Natural killer cell (primary cell): ENCODE data around the gene GPX7. TPM values are rescaled to one million over a fixed set of nuclear protein-coding genes. Genes with fewer than 3 reads are reported as not detected.

ENCODE experiments used
- ATAC-seq, 3 donors: fragments of 150-1000 bp in 2 of 3; fragments of 200-7000 bp in 1 of 3; cut with Tn5 transposase; 1 replicate in 1 of 3; 2 replicates in 2 of 3; pipeline ENCODE4 v1.10.0; 2021; ENCODE audit warnings: mild to moderate bottlenecking in 2 of 3, moderate library complexity in 2 of 3
- DNase-seq, 2 donors: peaks; one replicate each; pipeline versions ENCODE4 v3.0.0 to v3.0.0-alpha.2; 2013 to 2021; ENCODE audit warnings: mixed read lengths in 1 of 2
- H3K27ac ChIP-seq: one replicate; pipeline ENCODE4 v1.5.1; 2013; ENCODE audit warnings: mild to moderate bottlenecking, low read length
- H3K27me3 ChIP-seq: one replicate; pipeline ENCODE4 v1.6.1; 2013; ENCODE audit warnings: low read length; ENCODE audit not compliant: control insufficient read depth, insufficient read depth
- H3K36me3 ChIP-seq: one replicate; pipeline ENCODE4 v1.6.1; 2013; ENCODE audit warnings: low read length; ENCODE audit not compliant: control insufficient read depth, insufficient read depth
- H3K4me1 ChIP-seq: one replicate; pipeline ENCODE4 v1.6.1; 2013; ENCODE audit warnings: low read length; ENCODE audit not compliant: control insufficient read depth, insufficient read depth
- H3K4me3 ChIP-seq: one replicate; pipeline ENCODE4 v1.5.1; 2013; ENCODE audit warnings: low read length
- H3K9me3 ChIP-seq: one replicate; pipeline ENCODE4 v1.6.1; 2013; ENCODE audit warnings: low read length; ENCODE audit not compliant: control insufficient read depth, insufficient read depth
- H3K27ac Mint-ChIP-seq, 2 donors: one replicate each; pipeline ENCODE4 v1.8.0; 2022; ENCODE audit warnings: mild to moderate bottlenecking in 2 of 2, mixed read lengths in 2 of 2, moderate library complexity in 1 of 2
- H3K27me3 Mint-ChIP-seq, 2 donors: one replicate each; pipeline ENCODE4 v1.8.0; 2022; ENCODE audit warnings: low read depth in 2 of 2, mixed read lengths in 2 of 2
- H3K36me3 Mint-ChIP-seq: one replicate; pipeline ENCODE4 v1.8.0; 2022; ENCODE audit warnings: mixed read lengths
- H3K4me1 Mint-ChIP-seq, 2 donors: one replicate each; pipeline ENCODE4 v1.8.0; 2022; ENCODE audit warnings: mixed read lengths in 2 of 2
- H3K4me3 Mint-ChIP-seq: one replicate; pipeline ENCODE4 v1.8.0; 2022; ENCODE audit warnings: mild to moderate bottlenecking, moderate library complexity, mixed read lengths
- H3K9me3 Mint-ChIP-seq, 2 donors: one replicate each; pipeline ENCODE4 v1.8.0; 2022; ENCODE audit warnings: mixed read lengths in 2 of 2
- WGBS: methylation state at CpG from one replicate; pipeline ENCODE4 v1.1.7; 2013; ENCODE audit warnings: missing lambda C conversion rate; ENCODE audit not compliant: insufficient coverage; 5-methylcytosine and 5-hydroxymethylcytosine counted together
- intact Hi-C: fragments of 100-400 bp; cut with micrococcal nuclease; formaldehyde crosslinking; loops from one replicate; pipeline ENCODE4 v1.14.2; 2022
- total RNA-seq, 4 donors: library from RNA; stranded (reverse); fragments of 120-200 nt in 1 of 4; gene quantifications; one replicate each; pipeline versions ENCODE4 v1.2.3 to v1.2.4, GENCODE V29; 2013 to 2022
- TF ChIP-seq, protein P1 (sequence below): fragments of 200-600 bp; IDR thresholded peaks from one replicate; pipeline ENCODE4 v1.8.0; 2022; ENCODE audit warnings: antibody characterized with exemption

GPX7 gene
- total RNA-seq, 3 donors from 2014 or later (not counting 1 experiment from before 2014, with no cell fraction given) = 9.7 to 10.6 (median 10.2) TPM

DNA sequence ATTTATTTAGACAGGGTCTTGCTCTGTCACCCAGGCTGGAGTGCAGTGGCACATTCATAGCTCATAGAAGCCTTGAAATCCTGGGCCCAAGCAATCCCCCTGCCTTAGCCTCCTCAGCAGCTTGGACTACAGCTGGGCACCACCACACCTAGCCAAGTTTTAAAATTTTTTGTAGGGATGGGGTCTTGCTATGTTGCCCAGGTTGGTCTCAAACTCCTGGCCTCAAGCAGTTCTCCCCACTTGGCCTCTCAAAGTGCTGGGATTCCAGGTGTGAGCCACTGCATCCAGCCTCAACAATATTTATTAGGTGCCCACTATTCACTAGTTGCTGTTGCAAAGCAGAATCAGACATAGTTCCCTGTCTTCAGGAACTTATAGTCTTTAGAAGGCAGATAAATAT, 14.1 kb upstream of the GPX7 start:
- intact Hi-C loops = no loop called here
- Histone ChIP-seq H3K36me3 (no peaks in the 10 kb centered on the region), H3K4me3 (no peak overlapping the region), H3K4me1 (no peaks in the 10 kb centered on the region), H3K9me3 (no peaks in the 10 kb centered on the region), H3K27ac (no peak overlapping the region), H3K27me3 (no peaks in the 10 kb centered on the region)
- Mint-ChIP-seq H3K4me1 (peaks cover 6 to 11% of the 10 kb centered on the region in 2 donors), H3K27ac (no peak overlapping the region), H3K9me3 (no peaks in the 10 kb centered on the region), H3K4me3 (no peak overlapping the region), H3K36me3 (no peaks in the 10 kb centered on the region), H3K27me3 (no peaks in the 10 kb centered on the region)
- ATAC-seq = no peak
- DNase-seq = no peak
- TF ChIP-seq, protein P1, sequence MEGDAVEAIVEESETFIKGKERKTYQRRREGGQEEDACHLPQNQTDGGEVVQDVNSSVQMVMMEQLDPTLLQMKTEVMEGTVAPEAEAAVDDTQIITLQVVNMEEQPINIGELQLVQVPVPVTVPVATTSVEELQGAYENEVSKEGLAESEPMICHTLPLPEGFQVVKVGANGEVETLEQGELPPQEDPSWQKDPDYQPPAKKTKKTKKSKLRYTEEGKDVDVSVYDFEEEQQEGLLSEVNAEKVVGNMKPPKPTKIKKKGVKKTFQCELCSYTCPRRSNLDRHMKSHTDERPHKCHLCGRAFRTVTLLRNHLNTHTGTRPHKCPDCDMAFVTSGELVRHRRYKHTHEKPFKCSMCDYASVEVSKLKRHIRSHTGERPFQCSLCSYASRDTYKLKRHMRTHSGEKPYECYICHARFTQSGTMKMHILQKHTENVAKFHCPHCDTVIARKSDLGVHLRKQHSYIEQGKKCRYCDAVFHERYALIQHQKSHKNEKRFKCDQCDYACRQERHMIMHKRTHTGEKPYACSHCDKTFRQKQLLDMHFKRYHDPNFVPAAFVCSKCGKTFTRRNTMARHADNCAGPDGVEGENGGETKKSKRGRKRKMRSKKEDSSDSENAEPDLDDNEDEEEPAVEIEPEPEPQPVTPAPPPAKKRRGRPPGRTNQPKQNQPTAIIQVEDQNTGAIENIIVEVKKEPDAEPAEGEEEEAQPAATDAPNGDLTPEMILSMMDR = no peak

DNA sequence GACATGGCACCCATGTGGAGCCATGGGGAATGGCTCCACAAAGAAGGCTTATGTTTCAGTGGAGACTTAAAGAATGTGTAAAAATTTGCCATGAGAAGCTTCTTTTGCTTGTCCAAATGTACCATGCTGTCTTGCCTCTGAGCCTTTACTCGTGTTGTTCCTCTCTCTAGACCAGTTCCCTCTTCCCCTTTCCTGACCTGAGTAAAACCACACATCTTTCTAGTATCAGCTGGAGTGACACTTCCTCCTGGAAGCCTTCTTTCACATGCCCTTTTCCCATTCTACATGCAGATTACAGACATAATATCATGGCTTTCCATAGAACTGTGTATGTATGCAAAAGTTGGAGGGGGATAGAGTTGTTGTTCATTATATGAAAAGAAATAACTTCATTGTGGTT, 13.6 kb upstream of the GPX7 start:
- Mint-ChIP-seq H3K4me1 (peaks cover 6 to 11% of the 10 kb centered on the region in 2 donors), H3K36me3 (no peaks in the 10 kb centered on the region), H3K27me3 (no peaks in the 10 kb centered on the region), H3K27ac (no peak overlapping the region), H3K4me3 (no peak overlapping the region), H3K9me3 (no peaks in the 10 kb centered on the region)
- Histone ChIP-seq H3K4me1 (no peaks in the 10 kb centered on the region), H3K36me3 (no peaks in the 10 kb centered on the region), H3K4me3 (no peak overlapping the region), H3K27ac (no peak overlapping the region), H3K9me3 (no peaks in the 10 kb centered on the region), H3K27me3 (no peaks in the 10 kb centered on the region)
- no peak for ATAC-seq
- intact Hi-C loops = no loop called here
- TF ChIP-seq, protein P1 = no peak
- no peak for DNase-seq
- WGBS = 20% methylated on average over 1 of the region's 1 CpG

DNA sequence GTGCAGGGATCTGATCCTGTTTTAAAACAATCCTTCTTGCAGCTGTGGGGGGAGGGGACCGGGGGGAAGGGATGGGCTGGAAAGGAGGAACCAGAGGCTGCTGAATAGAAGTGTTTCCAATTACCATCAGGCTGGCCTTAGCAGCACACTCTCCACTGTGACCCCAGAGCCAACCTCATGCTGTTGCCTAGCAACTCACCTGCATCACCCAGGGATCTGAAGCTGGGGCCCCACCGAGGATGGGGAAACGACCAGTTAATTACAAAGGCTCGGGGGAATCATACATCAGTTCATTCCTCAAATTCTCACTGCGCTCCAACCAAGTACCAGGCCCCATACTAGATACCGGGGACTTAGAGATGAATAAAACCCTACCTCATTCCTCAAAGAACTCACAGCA, 11.9 kb upstream of the GPX7 start:
- DNase-seq (no peak), ATAC-seq (no peak)
- peaks cover 0 to 11% of the 10 kb centered on the region in 2 donors for H3K4me1 Mint-ChIP-seq
- TF ChIP-seq, protein P1 = no peak
- H3K9me3 ChIP-seq = no peaks in the 10 kb centered on the region
- H3K4me3 ChIP-seq = no peak overlapping the region
- no peaks in the 10 kb centered on the region for H3K27me3 Mint-ChIP-seq
- H3K36me3 Mint-ChIP-seq = no peaks in the 10 kb centered on the region
- intact Hi-C loops = no loop called here
- H3K27ac Mint-ChIP-seq = no peak overlapping the region
- no peaks in the 10 kb centered on the region for H3K27me3 ChIP-seq
- H3K27ac ChIP-seq = no peak overlapping the region
- 76% methylated on average over 6 of the region's 6 CpGs for WGBS
- no peak overlapping the region for H3K4me3 Mint-ChIP-seq
- no peaks in the 10 kb centered on the region for H3K9me3 Mint-ChIP-seq
- no peaks in the 10 kb centered on the region for H3K36me3 ChIP-seq
- no peaks in the 10 kb centered on the region for H3K4me1 ChIP-seq

DNA sequence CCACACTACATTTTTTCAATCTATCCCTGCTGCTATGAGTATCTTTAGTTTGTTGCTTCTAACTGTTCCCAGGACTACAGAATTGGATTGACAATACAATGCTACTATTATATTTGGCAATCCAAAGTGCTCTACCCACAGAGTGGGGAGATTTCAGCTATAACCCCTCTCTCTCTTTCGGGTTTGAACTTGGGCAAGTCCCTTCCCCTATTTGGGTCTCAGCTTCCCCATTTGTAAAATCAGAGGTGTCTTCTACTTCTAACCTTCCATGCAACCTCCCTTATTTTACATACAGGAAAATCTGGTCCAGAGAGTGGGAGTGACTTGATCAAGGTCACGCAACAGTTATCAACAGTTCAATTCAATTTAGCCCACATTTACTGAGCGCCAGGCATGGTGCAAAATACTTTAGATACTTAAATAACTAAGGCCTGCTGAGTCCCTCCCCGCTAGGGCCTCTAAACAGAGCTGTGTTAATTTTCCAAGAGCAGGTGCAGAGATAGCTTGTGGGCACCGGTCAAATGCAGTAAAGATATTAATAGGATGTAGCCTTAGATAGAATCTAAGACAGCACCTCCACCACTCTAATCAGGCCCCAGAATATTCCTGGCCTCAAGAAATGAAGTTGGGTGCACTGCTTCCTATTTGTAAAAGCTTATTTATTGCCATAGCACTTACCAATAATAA, 9.4 kb upstream of the GPX7 start:
- Mint-ChIP-seq H3K4me1 (peaks cover 0 to 12% of the 10 kb centered on the region in 2 donors), H3K27ac (no peak overlapping the region), H3K4me3 (no peak overlapping the region), H3K27me3 (no peaks in the 10 kb centered on the region), H3K9me3 (no peaks in the 10 kb centered on the region), H3K36me3 (no peaks in the 10 kb centered on the region)
- H3K4me3 ChIP-seq = no peak overlapping the region
- no peaks in the 10 kb centered on the region for H3K4me1 ChIP-seq
- H3K27ac ChIP-seq = no peak overlapping the region
- ATAC-seq = no peak
- 70% methylated on average over 4 of the region's 5 CpGs for WGBS
- H3K27me3 ChIP-seq = no peaks in the 10 kb centered on the region
- no peak for DNase-seq
- no peaks in the 10 kb centered on the region for H3K9me3 ChIP-seq
- TF ChIP-seq, protein P1 = no peak
- H3K36me3 ChIP-seq = no peaks in the 10 kb centered on the region
- intact Hi-C loops = no loop called here
